T-helper 2 cell (primary cell): Measurements from ENCODE around the gene CADM1.

ENCODE experiments used
- DNase-seq, 5 experiments: peaks; one replicate each; pipeline versions ENCODE4 v3.0.0 to v3.0.0-alpha.2; 2012 to 2022

CADM1 gene

GRCh38 chr11:115271643-115272042, 232.6 kb downstream of the CADM1 start:
- no peak for DNase-seq

GRCh38 chr11:115269191-115269950, 234.8 kb downstream of the CADM1 start:
- no peak for DNase-seq

- DNase-seq: no peak
Observed at GRCh38 chr11:115267871-115268270, 236.3 kb downstream of the CADM1 start.

GRCh38 chr11:115267238-115267781, 236.9 kb downstream of the CADM1 start:
- no peak for DNase-seq

GRCh38 chr11:115266066-115266639, 238.1 kb downstream of the CADM1 start:
- no peak for DNase-seq

GRCh38 chr11:115263799-115264656, 240.2 kb downstream of the CADM1 start:
- DNase-seq: peak in 1 of 5 experiments; percentile 3

- no peak for DNase-seq
Observed at GRCh38 chr11:115258216-115258615, 246.0 kb downstream of the CADM1 start.

- DNase-seq: no peak
Observed at GRCh38 chr11:115257678-115258077, 246.5 kb downstream of the CADM1 start.

GRCh38 chr11:115257270-115257669, 246.9 kb downstream of the CADM1 start:
- no peak for DNase-seq

- peak in 2 of 5 experiments; percentile 29 to 53 for DNase-seq
Observed at GRCh38 chr11:115256397-115257197, 247.6 kb downstream of the CADM1 start.

GRCh38 chr11:115255006-115255762, 249.0 kb downstream of the CADM1 start:
- no peak for DNase-seq

GRCh38 chr11:115251126-115251525, 253.1 kb downstream of the CADM1 start:
- no peak for DNase-seq

- no peak for DNase-seq
Observed at GRCh38 chr11:115249061-115249578, 255.1 kb downstream of the CADM1 start.

- no peak for DNase-seq
Observed at GRCh38 chr11:115247953-115248352, 256.3 kb downstream of the CADM1 start.

- no peak for DNase-seq
Observed at GRCh38 chr11:115247361-115247760, 256.9 kb downstream of the CADM1 start.

- no peak for DNase-seq
Observed at GRCh38 chr11:115244758-115245157, 259.5 kb downstream of the CADM1 start.

GRCh38 chr11:115244296-115244695, 259.9 kb downstream of the CADM1 start:
- DNase-seq: no peak

- DNase-seq: no peak
Observed at GRCh38 chr11:115242982-115243381, 261.2 kb downstream of the CADM1 start.

- no peak for DNase-seq
Observed at GRCh38 chr11:115241899-115242298, 262.3 kb downstream of the CADM1 start.

GRCh38 chr11:115238791-115239190, 265.4 kb downstream of the CADM1 start:
- no peak for DNase-seq

- no peak for DNase-seq
Observed at GRCh38 chr11:115238086-115238485, 266.1 kb downstream of the CADM1 start.
